GM19025 (cell line): ENCODE results near the gene APBB1IP.

Experiments
- ATAC-seq: cut with Tn5 transposase; IDR thresholded peaks from one replicate; pipeline ENCODE4 v1.9.1; 2021; ENCODE audit warnings: mild to moderate bottlenecking, low read depth, moderate library complexity; ENCODE audit not compliant: unreplicated experiment

The APBB1IP gene

DNA sequence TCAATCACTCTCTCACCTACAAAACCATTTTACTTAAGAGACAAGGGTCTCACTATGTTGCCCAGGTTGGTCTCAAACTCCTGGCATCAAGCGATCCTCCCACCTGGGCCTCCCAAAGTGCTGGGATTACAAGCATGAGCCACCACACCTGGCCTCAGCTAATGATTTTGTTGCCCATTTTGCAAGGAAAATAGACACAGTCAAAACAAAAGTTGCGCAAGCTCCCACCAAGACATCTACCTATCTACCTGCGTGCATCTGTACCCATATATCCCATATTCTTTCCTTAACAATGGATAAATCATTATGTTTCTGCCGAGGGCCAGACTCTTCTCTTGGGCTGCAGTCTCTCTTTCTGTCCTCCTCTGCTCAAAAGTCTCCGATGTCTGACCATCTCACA, 67.3 kb downstream of the APBB1IP start:
- no peak for ATAC-seq

DNA sequence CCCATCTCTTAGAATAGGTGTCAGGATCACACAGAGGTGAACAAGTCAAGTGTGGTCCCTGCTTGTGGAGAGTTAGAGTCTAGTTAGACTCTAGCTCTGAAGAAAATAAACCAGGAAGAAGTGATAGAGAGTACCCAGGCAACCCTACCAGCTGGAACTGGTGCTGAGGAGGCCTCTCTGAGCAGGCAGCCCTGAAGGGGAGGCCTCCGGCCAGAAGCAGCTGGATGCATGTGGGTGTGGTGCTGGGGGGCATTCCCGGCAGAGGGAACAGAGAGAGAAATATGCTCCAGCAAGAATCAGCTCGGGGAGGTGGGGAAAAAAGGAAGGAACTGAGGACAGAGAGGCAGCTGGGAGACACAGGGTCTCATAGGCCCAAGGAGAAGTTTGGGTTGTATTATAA, 68.6 kb downstream of the APBB1IP start:
- no peak for ATAC-seq

DNA sequence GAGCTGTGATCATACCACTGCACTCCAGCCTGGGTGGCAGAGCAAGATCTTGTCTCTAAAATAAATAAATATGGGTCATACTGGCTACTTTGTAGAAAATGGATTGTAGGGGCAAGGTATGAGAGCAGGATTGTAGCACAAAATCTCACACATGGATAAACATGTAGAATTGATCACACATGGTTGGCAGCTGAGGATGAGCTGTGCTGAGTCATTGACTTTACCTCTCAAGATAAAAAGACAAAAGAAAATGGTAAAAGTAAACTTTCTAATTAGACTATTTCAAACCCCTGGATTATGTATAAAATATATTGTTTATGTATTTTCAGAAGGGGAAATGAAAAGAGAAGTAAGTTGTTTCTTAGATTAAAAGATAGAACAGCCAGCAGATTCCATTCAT, 69.3 kb downstream of the APBB1IP start:
- no peak for ATAC-seq

DNA sequence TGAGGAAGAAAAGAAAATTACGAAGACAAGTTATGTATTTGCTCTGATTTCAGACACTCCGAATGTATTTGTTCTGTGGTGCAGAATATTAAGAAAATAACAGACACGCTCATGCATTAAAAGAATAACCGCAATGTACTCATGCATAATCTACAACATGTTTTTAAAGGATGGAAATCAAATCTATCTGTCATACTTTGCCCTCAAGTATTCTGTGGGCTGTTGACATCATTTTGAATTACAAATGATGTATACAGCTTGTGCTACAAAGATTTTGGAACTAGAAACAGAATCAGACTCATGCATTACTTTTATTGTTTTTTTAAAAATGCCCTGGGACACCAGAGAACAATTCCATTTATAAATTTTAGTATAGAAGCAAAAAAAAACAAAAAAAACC, 69.9 kb downstream of the APBB1IP start:
- no peak for ATAC-seq

DNA sequence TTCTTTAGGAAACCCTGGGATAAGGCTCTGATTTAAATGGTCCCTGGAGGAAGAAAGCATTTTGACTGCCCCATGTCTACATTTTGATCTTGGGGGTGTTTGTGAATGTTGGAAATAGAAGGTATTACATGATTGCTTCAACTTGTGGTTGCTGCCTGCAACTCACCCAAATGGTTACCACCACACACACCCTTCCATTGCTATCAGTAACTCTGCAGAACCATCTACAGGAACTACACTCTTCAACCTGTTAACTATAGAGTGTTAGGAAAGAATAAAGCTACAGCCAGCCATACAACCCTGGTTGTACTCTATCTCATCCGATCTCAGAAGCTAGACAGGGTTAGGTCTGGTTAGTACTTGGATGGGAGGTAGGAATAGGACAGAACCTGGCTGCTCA, 71.2 kb downstream of the APBB1IP start:
- no peak for ATAC-seq

DNA sequence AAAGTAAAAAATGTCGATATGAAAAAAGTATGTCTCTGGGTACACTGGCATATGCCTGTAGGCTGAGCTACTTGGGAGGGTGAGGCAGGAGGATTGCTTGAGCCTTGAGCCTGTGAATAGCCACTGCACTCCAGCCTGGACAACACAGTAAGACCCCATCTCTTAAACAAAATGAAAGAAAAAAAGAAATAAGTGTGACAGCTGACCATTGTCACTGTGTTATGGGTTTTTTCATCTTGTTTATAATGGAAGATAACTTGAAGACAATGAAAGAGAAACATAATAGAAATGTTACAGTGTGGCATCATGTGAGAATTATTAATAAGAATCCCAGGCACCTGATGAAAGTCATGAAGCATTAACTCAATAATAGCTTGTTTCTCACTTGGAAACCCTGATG, 75.0 kb downstream of the APBB1IP start:
- ATAC-seq = no peak

DNA sequence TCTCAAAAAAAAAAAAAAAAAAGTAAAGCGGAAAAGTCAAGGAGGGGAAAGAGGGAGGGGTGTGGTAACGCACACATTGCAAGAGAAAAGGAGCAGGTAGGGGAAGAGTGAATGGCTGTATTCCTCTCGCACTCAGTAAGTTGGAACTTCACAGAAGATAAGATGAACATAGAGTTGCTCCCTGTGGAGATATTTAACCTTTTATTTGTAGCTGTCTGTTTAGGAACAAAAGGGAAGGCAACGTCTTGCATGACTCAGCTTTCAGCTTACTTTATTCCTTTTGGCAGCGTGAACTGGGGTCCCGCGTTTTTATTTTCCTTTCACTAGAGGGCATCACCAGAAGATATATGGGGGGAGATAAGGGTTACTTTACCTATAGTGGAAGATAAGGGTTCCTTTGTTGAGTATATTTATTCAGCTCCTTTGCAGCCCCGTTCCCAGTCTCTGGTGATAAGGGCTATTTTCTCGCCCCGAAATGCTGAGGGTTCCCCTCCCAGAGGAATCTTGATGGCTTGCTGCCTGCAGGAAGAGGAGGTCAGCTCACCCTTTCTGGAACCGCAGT, 78.5 kb downstream of the APBB1IP start:
- ATAC-seq = no peak

DNA sequence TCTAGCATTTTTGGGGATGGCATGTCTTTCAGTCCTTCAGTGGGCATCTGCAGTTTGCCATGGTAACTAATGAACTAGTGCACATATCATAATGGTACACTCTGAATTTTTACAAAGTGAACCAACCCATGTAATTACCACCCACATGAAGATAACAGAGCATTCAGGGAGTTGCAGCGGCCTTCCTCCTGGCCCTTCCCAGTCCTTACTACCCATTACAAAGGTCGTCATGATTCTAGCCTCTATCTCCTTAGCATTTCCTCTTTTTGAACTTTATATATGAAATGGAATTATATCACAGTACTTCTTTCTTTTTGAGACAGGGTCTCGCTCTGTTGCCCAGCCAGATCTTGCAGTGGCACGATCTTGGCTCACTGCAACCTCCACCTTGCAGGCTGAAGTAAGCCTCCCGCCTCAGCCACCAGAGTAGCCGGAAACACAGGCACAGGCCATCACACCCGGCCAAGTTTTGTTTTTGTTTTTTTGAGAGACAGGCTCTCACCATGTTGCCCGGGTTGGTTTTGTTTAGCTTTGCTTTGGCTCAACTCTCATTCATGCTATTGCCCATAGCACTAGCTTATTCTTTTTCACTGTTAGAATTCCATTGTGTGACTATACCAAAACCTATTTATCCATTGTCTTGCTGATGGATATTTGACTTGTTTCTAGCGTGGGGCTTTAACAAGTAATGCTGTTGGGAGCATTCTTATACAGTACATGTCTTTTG, 79.2 kb downstream of the APBB1IP start:
- no peak for ATAC-seq

DNA sequence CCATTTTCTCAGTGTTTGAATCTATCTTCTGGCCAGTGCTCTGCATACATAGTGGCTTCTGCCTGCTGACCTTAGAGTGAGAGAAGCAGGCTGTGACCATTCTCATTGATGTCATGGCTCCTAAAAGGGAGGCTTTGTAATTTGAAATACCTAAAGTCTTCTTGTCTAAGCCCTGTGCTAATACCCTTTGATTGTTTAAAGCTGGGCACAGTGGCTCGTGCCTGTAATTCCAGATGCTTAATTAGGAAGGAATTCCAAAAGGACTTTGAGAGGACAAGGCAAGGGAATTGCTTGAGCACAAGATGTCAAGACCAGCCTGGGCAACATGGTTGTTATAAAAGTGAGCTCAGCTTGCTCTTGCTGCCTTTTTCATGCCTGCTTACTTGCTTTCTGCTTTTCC, 81.7 kb downstream of the APBB1IP start:
- no peak for ATAC-seq

DNA sequence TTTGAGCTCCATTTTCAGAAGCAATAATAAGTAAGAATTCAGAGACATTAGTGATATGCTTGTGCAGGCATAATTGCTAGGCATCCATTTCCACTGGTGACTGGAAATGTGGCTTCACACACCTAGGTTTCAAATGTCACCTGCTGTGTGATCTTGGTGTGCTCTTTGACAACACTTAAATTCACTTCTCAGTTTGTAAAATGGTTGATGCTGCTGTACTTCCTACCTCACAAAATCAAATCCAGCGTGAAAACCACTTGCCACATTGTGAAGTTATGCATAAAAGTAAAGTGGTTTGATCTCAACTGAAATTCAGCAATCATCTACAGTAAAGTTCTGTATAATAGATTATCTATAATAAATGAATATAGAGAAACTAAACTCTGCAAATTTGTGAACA, 82.4 kb downstream of the APBB1IP start:
- no peak for ATAC-seq

DNA sequence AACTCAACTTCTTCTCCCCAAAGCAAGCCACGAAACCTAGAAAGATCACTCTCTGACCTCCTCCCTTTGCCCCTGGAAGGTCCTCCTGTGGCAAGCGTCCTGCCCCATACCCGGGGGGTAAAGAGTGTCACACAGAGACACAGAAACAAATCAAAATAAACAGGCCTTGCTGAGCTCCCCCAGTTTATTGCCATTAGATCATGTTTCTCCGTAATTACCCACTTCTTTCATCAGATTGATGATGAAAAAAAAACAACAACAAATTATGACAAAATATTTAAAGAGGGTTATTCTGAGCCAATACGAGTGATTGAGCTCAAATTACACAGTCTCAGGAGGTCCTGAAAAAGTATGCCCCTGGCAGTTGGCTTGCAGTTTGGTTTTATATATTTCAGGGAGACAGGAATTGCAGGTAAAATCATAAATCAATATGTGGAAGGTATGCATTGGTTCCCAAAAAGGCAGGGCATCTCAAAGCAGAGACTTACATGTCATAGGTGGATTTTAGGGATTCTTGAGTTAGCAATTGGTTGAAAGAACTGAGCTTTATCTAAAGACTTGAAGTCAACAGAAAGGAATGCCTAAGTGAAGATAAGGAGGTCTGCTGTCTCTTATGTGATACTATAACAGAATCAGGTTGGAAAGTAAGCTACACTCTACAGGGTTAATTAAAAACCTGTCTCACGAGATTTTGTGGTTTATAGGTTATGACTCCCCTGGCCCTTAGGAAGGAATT, 86.2 kb downstream of the APBB1IP start:
- ATAC-seq = no peak

DNA sequence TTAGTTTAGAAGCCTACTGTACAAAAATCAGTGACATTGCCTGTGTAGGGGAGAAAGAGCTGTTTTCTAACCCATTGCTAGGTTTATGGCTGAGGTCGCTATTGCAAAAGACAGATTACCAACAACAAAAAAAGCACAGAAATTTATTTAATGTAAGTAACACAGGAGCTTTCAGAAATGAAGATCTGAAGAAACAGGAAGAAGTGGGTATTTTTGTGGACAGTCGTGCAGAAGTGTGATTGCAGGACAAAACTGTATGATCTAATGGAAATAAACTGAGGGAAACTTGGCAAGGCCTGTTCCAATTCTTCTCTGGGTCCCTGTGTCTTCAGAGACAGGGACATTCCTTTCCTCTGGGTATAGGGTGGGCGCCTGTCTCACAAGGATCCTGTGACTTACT, 87.4 kb downstream of the APBB1IP start:
- no peak for ATAC-seq

DNA sequence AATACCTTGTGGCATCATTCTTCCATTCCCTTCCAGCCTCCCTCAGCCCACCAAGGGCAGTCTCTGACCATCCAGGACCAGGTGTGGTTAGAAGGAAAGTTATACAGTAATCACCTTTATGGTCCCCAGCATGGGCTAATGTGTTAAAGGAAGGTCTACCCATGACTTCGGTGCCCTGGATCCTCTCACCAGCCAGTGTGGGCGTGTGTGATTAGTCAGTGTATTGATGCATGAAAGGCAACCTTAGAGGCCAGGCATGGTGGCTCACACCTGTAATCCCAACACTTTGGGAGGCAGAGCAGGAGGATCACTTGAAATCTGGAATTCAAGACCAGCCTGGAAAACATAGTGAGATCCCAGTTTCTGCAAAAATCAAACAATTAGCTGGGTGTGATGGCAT, 88.9 kb downstream of the APBB1IP start:
- no peak for ATAC-seq

DNA sequence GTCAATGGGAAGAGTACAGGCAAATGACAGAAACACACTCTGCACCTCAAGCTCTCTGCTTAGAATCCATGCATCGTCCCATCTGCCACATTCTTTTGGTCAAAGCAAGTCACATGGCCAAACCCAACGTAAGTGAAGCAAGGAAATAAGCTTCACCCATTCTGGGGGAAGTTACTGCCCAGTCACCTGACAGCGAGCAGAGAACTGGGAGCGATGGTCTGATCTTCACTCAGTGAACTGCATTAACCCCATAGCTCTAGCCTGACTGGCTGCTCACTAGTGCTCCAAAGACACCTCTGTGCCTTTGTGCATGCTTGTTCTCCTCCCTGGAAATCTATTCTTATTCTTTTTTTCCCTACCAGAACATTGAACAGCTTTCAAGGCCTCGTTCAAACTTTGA, 89.9 kb downstream of the APBB1IP start:
- no peak for ATAC-seq

DNA sequence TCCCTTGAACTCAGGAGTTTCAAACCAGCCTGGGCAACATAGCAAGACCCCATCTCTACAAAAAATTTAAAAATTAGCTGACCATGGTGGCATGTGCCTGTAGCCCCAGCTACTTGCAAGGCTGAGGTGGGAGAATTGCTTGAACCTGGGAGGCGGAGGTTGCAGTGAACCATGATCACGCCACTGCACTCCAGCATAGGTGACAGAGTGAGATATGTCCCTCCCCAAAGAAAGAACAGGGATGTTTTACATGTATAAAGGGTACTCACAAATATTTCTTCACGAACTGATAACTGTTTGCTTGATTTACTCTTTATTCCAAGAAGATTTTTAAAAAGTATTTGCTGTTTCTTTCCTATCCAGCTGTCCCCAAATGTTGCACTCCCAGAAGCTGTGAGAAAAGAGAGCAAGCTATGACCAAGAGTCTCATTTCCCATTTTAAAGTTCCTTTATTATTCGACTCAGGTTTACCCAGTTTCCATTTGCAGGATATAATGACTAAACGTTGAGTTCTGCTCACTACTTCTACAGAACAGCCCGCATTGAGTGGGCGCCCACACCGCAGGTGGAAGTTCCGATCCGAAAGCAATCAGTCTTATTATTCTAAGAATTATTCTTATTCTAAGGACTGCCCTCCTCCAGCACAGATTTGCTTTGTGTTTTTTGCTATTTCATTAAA, 90.7 kb downstream of the APBB1IP start:
- peak; percentile 66 for ATAC-seq

DNA sequence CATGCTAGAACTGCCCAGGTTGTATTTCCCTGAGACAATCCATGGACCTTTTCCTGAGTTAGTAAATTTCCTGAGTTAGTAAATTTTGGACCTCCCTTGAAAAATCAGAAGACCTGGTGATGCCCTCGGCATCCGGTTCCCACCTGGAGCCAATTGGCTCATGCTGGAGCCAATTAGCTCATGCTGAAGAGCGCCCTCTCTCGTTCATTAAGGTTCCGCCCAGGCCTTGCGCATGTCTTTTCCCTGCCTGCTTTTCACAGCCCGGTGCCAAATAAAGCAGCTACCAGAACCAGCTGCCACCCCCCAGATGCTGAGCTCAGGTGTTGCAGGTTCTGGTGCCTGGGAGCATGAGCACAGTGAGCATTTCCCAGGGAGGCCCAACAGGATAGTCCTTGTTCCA, 96.2 kb downstream of the APBB1IP start:
- no peak for ATAC-seq

DNA sequence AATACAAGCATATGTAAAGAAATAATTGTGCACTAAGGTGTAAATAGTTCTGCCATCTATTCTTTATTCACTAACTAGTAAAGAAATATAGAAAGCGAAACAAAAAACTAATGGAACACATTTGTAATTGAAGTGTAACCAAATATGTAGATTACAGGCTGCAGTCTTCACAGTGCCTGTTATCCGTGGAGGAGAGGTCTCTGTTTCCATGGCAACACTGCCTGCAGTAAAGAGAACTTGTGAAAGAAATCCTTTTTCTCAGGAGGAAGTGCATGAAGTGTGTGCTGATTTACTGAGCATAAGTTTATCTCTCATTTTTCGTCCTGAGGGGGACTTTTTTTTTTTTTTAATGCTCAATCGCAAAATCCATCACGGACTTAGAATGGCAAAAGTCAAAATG, 102.5 kb downstream of the APBB1IP start:
- ATAC-seq = no peak

DNA sequence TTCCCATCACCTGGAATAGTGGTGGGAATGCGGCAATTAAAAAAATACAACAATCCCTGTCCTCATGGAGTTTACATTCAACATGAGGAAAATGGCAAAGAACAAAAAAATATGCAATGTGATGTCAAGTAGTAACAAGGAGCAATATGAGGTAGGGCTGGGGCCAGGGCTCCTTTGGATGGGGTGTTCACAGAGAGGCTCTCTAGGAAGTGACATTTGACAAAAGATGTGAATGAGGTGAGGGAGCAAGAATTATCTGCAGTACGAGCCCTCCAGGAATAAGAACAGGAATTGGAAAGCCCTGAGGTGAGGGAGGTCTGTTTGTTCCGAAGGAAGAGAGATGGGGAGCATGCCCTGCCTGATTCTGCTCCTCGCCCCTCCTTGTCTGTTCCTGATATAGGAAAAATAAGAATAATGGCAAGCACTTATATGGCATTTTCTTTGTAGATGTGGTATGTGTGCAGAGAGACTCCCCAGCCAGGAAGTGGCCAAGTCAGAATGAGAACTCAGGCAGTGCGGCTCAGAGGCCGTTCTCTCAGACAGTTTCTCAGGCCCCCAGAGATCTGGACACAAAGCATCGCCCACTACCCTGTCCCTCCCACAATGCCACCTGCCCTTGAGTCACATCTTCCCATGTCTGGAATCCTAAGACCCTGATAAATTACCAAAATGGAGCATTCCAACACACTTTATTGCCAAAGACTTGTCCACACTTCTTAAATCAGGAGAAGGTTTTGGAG, 105.6 kb downstream of the APBB1IP start:
- ATAC-seq = peak; percentile 62

DNA sequence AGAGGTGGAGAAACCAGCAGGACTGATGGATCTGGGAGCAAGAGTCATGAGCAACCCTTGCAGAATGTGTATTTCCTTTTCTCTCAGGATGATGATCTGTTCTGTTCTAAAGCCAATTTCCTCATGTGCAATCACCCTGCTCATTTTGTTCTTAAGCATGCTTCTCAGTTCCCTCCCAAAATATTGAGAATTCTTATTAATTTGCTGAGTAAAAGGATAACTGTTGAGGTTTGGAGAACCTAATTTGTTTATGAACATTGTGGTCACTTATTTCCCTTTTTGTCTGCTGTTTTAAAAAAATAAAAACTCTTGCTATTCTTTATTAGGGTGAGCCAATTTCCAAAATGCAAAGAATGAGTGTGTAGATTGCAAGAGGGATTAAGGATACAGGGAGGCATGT, 106.8 kb downstream of the APBB1IP start:
- ATAC-seq = no peak

DNA sequence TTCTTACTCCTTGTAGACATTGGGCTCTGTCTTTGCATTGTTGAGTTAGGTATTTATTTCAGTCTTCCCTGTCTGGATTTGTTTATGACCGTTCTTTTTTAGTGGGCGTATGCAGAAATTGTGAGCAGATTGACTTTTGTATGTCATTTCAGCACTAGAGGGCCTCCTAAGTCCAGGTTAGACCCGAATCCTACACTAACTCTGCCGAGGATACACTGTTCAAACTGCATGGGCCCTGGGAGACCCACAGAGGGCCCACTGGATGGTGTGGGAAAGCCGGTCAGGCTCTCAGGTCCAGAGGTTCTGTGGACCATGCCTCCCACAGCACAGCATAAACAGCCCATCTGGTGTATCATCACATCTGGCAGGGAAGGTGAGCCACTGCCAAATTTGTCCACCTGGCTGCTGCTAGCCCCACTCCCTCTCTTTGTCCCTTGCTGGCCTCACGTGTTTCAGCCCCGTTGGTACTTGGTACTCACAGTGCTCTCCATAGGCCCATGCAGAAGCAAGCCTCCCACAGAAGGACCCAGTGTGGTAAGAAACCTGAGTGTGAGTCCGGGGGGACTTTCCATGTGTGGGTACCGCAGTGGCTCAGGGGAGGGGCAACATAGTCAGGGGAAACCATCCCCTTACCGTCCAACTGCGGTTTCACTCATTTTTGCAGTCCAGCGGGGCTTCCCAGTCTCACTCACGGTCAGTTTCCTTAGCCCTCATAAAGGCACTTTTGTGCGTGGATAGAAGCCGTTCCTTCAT, 112.8 kb downstream of the APBB1IP start:
- ATAC-seq = peak; percentile 86
